Activated naive CD4-positive, alpha-beta T cell treated with anti-CD3 and anti-CD28 coated beads, Interleukin-2, amount 50 U/mL, for 24 hours (primary cell): ENCODE measurements around the gene SOCS1.

Experiments
- H3K27ac Mint-ChIP-seq: one replicate; pipeline ENCODE4 v1.8.0; 2021; ENCODE audit warnings: mild to moderate bottlenecking, mixed read lengths
- H3K27me3 Mint-ChIP-seq: one replicate; pipeline ENCODE4 v1.8.0; 2021; ENCODE audit warnings: mixed read lengths
- H3K36me3 Mint-ChIP-seq: one replicate; pipeline ENCODE4 v1.8.0; 2021; ENCODE audit warnings: mixed read lengths
- H3K4me1 Mint-ChIP-seq: one replicate; pipeline ENCODE4 v1.8.0; 2021; ENCODE audit warnings: mixed read lengths
- H3K4me3 Mint-ChIP-seq: one replicate; pipeline ENCODE4 v1.8.0; 2021; ENCODE audit warnings: mild to moderate bottlenecking, mixed read lengths
- H3K9me3 Mint-ChIP-seq: one replicate; pipeline ENCODE4 v1.8.0; 2021; ENCODE audit warnings: mixed read lengths

SOCS1 gene

DNA sequence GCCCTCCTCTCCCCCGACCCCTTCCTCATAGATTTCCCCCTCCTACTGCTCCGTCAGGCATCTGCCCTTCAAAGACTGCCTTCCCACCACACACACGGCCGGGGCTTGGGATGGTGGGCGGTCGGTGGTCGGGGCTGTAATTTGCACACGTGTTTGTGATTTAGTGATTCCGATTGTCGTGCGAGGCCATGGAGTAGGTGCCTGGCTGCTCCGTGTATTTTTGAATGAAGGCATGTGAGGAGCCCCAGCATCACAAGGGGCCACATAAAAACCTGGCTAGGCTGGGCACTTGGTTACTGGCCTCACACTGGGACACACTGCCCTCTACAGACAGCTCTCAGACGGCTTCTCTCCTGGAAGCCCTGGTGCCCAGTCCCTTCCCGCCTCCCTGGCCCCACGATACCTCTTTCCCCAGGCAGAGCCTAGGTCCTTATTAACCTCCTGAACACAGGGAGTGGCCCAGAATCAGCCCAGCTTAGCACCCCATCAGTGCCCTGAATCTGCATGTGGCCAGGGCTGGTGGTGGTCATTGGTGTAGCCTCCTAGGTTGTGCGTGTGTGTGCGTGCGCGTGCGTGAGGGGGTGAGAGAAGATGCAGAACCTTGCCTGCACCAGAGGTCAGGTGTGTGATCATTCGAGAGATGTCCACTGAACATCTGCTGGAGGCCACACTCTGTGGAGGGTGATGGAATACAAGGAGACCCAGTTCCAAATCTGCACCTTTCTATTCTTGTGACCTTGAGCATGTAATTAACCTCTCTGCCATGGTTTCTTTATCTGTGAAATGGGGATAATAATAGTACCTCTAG is 1.3 kb upstream of the SOCS1 start:
- no peaks in the 10 kb centered on the region for H3K9me3 Mint-ChIP-seq
- peak overlapping the region; percentile 84 for H3K27ac Mint-ChIP-seq
- H3K27me3 Mint-ChIP-seq, result no peaks in the 10 kb centered on the region
- peak overlapping the region; percentile 94 for H3K4me3 Mint-ChIP-seq
- peaks cover 8% of the 10 kb centered on the region for H3K36me3 Mint-ChIP-seq
- peaks cover 42% of the 10 kb centered on the region for H3K4me1 Mint-ChIP-seq

DNA sequence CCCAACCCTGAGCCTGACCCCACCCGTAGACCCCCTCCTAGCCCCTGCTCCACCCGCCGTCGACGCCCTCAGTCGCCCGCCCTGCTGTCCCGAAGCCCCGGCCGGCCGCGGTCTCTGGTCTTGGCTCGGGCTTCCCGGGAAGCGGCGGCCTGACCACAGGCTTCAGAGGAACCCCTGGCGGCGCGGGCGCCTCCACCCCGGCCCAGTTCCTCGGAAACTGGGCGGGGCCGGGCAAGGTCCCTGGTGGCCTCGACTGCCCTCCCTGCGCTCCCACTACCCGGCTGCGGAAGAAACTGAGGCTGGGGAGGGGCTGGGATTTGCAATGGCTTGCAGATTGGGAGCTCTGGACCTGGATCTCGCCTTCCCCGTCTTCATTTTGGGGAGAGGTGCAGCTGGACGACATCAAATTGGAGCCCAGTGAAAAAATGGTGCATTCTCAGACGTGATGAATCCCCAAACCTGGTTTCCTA is 692 bp upstream of the SOCS1 start:
- peak overlapping the region; percentile 94 for H3K4me3 Mint-ChIP-seq
- H3K27me3 Mint-ChIP-seq, result no peaks in the 10 kb centered on the region
- H3K9me3 Mint-ChIP-seq, result no peaks in the 10 kb centered on the region
- H3K36me3 Mint-ChIP-seq, result peaks cover 11% of the 10 kb centered on the region
- H3K27ac Mint-ChIP-seq, result peak overlapping the region; percentile 96
- peaks cover 48% of the 10 kb centered on the region for H3K4me1 Mint-ChIP-seq

DNA sequence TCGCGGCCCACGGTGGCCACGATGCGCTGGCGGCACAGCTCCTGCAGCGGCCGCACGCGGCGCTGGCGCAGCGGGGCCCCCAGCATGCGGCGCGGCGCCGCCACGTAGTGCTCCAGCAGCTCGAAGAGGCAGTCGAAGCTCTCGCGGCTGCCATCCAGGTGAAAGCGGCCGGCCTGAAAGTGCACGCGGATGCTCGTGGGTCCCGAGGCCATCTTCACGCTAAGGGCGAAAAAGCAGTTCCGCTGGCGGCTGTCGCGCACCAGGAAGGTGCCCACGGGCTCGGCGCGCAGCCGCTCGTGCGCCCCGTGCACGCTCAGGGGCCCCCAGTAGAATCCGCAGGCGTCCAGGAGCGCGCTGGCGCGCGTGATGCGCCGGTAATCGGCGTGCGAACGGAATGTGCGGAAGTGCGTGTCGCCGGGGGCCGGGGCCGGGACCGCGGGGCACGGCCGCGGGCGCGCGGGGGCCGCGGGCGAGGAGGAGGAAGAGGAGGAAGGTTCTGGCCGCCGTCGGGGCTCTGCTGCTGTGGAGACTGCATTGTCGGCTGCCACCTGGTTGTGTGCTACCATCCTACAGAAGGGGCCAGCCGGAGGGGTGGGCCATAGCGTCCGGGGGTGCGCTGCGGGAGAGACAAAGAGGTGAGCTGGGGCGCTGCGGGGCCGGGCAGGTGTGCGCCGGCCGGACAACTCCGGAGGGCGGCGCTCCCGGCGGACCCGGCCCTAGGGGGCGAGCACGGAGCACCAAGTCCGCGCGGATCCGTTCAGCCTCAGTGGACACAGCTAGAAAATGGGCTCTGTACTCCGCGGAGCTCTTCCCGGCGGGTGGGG is 879 bp downstream of the SOCS1 start:
- Mint-ChIP-seq H3K9me3 (no peaks in the 10 kb centered on the region), H3K4me1 (peaks cover 58% of the 10 kb centered on the region), H3K36me3 (peaks cover 17% of the 10 kb centered on the region), H3K4me3 (peak overlapping the region; percentile 93), H3K27ac (peak overlapping the region; percentile 91), H3K27me3 (no peaks in the 10 kb centered on the region)

DNA sequence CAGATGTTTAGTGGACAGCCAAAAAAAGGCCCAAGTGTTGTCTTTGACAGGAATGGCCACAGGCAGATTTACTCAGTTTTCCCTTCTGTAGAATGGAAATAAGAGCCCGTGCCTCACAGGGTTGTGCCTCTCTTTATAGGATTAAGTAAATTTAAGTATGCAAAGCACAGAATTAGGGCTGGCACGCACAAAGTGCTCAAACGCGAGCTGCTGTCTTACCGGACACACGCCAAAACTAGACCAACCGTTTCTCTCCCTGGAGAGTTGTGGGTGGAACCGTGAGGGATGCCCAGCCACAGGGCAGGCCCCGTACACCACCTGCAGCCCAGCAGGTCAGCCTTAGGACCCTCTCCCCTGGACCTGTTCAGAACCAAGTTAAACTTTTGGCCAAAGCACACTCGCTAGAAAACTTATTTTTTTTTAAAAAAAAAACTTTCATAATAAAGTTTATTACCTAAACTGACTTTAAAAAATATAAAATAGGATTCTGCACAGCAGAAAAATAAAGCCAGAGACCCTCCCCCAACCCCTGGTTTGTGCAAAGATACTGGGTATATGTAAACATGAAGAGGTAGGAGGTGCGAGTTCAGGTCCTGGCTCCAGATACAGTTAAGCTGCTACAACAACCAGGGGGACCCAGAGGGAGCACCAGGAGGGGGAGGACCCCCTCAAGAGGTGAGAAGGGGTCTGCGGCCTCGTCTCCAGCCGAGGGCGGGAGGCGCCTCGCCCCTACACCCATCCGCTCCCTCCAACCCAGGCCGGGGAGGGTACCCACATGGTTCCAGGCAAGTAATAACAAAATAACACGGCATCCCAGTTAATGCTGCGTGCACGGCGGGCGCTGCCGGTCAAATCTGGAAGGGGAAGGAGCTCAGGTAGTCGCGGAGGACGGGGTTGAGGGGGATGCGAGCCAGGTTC is 1.8 kb downstream of the SOCS1 start:
- no peaks in the 10 kb centered on the region for H3K27me3 Mint-ChIP-seq
- peaks cover 55% of the 10 kb centered on the region for H3K4me1 Mint-ChIP-seq
- peak overlapping the region; percentile 93 for H3K4me3 Mint-ChIP-seq
- peaks cover 17% of the 10 kb centered on the region for H3K36me3 Mint-ChIP-seq
- peak overlapping the region; percentile 100 for H3K27ac Mint-ChIP-seq
- no peaks in the 10 kb centered on the region for H3K9me3 Mint-ChIP-seq

DNA sequence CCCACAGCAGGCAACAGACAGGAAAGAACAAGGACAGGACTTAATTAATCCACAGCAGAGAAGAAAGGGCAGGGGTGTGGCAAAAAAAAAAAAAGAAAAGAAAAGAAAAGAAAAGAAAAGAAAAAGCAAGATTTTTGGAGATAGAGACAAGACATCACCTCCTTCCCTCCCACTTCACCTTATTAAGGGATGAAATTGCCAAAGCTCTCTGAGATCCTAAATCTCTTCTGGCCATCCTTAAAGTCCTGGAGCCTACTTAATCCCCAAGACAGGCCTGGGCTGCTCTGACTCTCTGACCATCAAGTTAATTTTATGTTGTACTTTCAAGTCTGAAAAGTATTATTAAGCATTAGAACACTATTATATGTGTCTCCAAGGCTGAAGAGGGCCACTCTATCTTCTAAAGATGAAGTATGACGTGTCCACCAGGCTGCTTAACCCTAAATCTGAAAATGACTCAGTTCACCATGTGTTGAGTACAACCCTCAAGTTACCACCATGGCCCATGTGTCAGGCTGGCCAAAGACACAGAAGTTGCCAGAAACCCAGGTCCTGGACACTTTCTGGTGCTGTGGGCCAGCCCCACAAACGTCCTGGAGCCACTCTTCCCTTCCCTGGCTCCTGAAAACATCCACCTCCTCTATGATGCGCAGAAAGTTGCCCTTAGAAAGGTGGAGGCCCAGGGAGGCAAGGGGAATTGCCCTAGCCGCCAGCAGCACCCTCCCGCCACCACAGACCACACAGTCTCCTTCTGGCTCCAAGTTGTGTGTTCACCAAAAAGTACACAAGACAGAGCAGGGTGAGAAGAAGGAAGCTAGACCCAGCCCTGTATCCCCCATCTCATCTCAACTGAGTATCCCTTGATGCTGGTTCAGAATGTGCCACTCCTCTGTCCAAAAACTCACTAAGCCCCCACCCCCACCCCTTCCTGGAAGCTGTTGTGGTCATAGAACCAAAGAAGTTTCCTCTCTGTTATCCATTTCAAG is 2.7 kb downstream of the SOCS1 start:
- H3K36me3 Mint-ChIP-seq, result peaks cover 19% of the 10 kb centered on the region
- no peaks in the 10 kb centered on the region for H3K27me3 Mint-ChIP-seq
- peak overlapping the region; percentile 93 for H3K4me3 Mint-ChIP-seq
- peaks cover 45% of the 10 kb centered on the region for H3K4me1 Mint-ChIP-seq
- peak overlapping the region; percentile 100 for H3K27ac Mint-ChIP-seq
- no peaks in the 10 kb centered on the region for H3K9me3 Mint-ChIP-seq

DNA sequence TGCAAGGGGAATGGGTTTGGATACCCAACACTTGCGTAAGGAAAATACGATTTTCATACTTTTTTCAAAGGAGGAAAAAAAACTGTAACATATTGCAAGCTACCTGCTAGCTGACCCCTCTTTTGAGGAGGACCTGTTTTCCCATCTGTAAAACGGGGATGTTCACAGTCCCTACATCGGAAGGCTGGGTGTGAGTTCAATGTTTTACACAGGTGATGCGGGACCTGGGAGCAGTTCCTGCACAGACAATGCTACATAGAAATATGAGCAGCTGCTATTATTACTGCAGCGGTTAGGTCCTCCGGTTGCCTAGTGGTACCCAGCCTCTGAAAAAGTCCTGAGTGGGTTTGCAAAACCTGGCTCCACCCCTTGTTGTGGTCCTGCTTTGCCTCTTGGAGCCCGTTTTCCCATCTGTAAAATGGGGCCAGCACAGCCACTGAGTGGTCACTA is 3.5 kb downstream of the SOCS1 start:
- H3K4me3 Mint-ChIP-seq, result peak overlapping the region; percentile 93
- H3K27ac Mint-ChIP-seq, result peak overlapping the region; percentile 100
- H3K4me1 Mint-ChIP-seq, result peaks cover 38% of the 10 kb centered on the region
- H3K36me3 Mint-ChIP-seq, result peaks cover 19% of the 10 kb centered on the region
- no peaks in the 10 kb centered on the region for H3K27me3 Mint-ChIP-seq
- no peaks in the 10 kb centered on the region for H3K9me3 Mint-ChIP-seq

DNA sequence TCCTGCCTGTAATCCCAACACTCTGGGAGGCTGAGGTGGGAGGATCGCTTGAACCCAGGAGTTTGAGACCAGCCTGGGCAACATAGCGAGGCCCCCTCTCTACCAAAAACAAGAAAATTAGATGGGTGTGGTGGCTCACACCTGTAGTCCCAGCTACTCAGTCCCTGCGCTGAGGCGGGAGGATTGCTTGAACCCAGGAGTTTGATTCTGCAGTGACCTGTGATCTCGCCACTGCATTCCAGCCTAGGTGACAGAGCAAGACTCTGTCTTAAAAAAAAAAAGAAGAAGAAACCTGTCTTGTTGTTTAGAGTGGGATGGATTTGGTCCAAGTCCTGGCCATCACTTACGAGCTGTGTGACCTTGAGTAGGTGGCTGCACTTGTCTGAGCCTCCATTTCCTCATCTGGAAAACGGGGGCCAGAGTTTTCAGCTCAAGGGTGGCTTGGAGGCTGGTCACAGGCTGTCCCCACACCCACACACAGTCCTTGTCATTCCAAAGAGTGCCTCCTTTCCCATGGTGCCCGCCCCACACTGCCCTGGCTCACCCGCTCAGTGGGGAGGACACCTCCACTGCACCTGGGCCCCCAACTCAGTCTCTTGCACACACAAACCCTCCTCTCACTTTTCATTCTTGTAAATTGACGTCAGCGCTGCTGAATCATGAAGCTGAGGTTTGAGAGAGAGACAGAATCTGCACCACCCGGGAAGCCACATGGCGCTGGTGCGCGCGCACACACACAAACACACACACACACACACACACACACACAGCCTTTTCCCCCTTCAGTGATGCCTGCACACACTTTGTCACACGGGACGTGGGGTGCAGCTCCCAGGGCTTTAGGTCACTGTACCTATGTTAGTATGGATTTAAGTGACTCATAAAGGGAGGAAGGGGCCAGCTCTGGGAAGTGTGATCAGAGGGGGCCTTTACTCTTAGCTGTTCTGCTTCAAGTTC is 4.2 kb downstream of the SOCS1 start:
- H3K4me1 Mint-ChIP-seq, result peaks cover 31% of the 10 kb centered on the region
- peak overlapping the region; percentile 93 for H3K4me3 Mint-ChIP-seq
- H3K36me3 Mint-ChIP-seq, result peaks cover 19% of the 10 kb centered on the region
- peak overlapping the region; percentile 100 for H3K27ac Mint-ChIP-seq
- H3K9me3 Mint-ChIP-seq, result no peaks in the 10 kb centered on the region
- no peaks in the 10 kb centered on the region for H3K27me3 Mint-ChIP-seq

DNA sequence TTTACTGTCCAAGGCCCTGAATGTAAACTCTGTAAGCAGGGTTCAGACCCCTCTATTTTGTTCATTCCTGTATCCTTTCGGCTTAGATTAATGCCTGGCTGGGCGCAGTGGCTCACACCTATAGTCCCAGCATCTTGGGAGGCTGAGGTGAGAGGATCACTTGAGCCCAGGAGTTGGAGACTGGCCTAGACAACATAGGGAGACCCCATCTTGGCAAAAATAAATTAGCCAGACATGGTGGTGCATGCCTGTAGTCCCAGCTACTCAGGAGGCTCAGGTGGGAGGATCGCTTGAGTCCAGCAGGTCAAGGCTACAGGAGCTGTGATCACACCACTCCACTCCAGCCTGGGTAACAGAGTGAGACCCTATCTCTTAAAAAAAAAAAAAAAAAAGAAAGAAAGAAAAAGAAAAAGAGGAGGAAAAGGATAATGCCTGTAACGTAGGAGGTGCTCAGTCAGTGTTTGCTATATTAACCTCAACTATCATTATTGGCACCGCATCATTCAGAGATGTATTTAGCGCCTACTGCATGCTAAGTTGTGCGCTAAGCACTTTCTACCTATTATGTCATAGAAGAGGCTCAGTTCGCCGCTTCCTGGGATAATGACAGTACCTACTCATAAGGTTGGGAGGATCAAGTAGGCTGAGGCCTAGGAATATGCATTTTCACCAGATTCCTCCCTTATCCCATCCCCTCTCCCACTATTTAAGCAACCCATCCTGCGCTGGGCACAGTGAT is 5.0 kb downstream of the SOCS1 start:
- peaks cover 19% of the 10 kb centered on the region for H3K36me3 Mint-ChIP-seq
- peak overlapping the region; percentile 100 for H3K27ac Mint-ChIP-seq

DNA sequence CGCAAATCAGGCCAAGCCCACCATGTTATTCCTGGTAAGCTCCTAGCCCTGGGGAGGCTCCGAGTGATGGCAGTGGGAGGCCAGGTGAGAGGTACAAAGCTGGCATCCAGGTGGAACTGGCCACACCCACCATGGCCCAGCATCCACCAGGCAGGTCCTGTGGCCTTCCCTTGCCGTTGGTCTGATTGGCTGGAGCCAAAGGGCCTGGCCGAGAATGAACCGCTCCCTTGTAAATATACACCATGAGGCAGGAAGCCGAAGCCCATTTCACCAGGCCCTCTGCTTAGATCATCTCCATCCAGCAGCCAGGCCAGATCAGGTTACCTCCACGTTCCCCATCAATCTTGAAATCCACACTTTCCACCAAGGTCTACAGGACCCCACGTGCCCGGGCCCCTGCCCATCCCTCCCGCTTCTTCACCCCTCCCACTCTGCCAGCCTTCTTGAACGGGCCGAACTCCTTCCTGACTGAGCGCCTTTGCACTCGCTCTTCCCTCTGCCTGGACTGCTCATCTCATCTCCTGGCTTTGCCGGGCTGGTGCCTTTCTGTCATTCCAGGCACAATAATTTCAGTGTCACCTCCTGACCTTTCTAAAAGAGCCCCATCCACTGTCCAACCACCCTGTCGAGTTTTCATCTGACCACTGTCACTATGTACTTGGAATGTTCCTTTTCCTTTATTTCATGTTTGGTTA is 5.8 kb downstream of the SOCS1 start:
- Mint-ChIP-seq H3K27me3 (no peaks in the 10 kb centered on the region), H3K9me3 (no peaks in the 10 kb centered on the region), H3K4me1 (peaks cover 32% of the 10 kb centered on the region), H3K36me3 (peaks cover 19% of the 10 kb centered on the region), H3K4me3 (peak overlapping the region; percentile 39), H3K27ac (peak overlapping the region; percentile 82)

More for the DNA sequence above, 5.0 kb downstream of the SOCS1 start:
- Mint-ChIP-seq H3K4me3 (no peak overlapping the region), H3K9me3 (no peaks in the 10 kb centered on the region), H3K27me3 (no peaks in the 10 kb centered on the region), H3K4me1 (peaks cover 31% of the 10 kb centered on the region)

DNA sequence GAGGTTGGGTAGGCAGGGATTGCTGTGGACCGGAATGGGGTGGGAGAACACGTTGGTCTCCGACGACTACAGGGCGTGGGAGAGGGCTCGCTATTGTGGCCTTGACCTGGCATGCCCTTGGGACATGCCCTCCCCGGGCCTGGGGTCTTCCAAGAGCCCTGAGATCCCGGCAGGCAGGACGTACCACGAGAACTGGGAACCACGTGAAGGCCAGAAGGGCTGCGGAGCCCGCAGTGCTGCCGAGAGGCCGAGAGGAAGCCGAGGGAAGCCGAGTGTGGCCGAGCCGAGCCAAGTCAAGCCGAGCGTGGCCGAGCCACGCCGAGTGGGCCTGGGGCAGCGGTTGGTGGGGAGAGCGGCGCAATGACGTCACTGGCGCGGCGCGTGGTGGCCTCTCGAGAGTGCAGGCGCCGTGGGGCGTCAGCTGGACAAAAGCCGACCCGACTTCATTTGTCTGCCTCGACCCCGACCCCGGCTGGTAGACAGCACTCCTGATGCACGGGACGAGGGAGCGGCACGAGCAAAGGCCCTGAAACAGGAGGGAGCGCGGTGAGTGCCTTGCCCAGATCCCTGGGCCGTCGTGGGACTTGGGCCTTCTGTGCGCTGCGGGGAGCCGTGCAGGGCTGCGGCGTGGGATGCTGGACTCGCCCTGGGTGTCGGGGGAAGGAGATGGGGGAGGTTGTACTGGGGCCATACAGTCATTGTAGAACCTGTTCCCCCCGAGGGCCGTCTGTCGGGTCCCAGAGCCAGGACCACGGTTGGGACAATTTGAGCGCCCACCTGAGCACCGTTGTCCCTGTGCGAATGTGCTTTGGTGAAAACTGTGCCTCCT is 6.6 kb downstream of the SOCS1 start:
- Mint-ChIP-seq H3K27ac (peak overlapping the region; percentile 35), H3K9me3 (no peaks in the 10 kb centered on the region), H3K27me3 (no peaks in the 10 kb centered on the region), H3K36me3 (peaks cover 19% of the 10 kb centered on the region), H3K4me1 (peaks cover 36% of the 10 kb centered on the region), H3K4me3 (no peak overlapping the region)

DNA sequence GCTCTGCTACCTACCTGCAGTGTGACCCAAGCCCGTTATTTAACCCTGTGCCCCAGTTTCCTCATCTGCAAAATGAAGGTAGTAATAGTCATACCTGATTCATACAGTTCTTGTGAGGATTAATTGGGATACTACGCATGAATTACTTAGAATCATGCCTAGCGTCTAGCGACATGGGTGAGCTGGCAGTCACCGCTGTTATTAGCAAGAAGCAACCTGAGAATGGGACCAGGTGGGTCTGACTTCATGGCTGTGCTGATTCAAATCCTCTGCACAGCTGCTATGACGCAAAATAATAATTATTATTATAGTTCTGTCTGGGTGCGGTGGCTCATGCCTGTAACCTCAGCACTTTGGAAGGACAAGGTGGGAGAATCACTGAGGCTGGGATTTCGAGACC is 7.9 kb downstream of the SOCS1 start:
- no peaks in the 10 kb centered on the region for H3K9me3 Mint-ChIP-seq
- H3K27me3 Mint-ChIP-seq, result no peaks in the 10 kb centered on the region
- peaks cover 29% of the 10 kb centered on the region for H3K4me1 Mint-ChIP-seq
- no peak overlapping the region for H3K4me3 Mint-ChIP-seq
- no peak overlapping the region for H3K27ac Mint-ChIP-seq
- H3K36me3 Mint-ChIP-seq, result peaks cover 13% of the 10 kb centered on the region

DNA sequence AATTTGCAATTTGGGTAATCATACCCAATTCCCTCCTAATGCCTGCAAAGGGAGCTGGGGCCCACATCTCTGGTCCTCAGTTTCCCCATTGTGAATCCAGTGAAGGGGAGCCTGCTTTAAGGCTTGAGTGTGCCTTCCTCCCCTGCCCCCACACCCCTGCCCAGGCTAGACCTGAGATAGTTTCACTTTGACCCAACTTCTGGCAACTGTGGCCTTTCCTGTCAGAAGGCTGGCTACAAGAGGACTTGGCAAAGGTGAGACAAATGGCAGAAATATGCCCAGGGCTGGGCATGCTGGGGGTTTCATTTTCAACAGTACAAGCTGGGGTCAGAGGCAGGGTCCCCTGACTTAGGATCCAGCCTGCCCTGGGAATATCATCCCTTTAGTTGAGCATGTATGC is 10.0 kb downstream of the SOCS1 start:
- H3K4me1 Mint-ChIP-seq, result peaks cover 10% of the 10 kb centered on the region
- H3K9me3 Mint-ChIP-seq, result no peaks in the 10 kb centered on the region
- no peaks in the 10 kb centered on the region for H3K27me3 Mint-ChIP-seq
- peaks cover 6% of the 10 kb centered on the region for H3K36me3 Mint-ChIP-seq
- H3K4me3 Mint-ChIP-seq, result no peak overlapping the region
- no peak overlapping the region for H3K27ac Mint-ChIP-seq
